Measurements from ENCODE around the gene PTCD2. TPM values are rescaled to one million over a fixed set of nuclear protein-coding genes. Genes with fewer than 3 reads are reported as not detected.

The PTCD2 gene
- total and polyA plus RNA-seq, 9 of the 15 experiments (the other 6 are each of a cell fraction or from before 2014, with no cell fraction given) = 11.9 to 28.5 (median 18.6) TPM

- Histone ChIP-seq H3K79me2 (ENCODE audit: control insufficient read depth, insufficient read depth, low read length) (no peaks in the 10 kb centered on the region), H3K9me3 (replicated peaks; ENCODE audit: control insufficient read depth, insufficient read depth, low read depth, low read length) (no peaks in the 10 kb centered on the region; the same call in 1 of the 2 replicates), H3K4me3 (no peak overlapping the region), H3K9ac (ENCODE audit: insufficient read depth in 1 of 2, low read depth in 2 of 2, low read length in 2 of 2) (no peak overlapping the region), H4K20me1 (replicated peaks; ENCODE audit: control insufficient read depth, insufficient read depth, low read length) (no peaks in the 10 kb centered on the region), H3K36me3 (ENCODE audit: control insufficient read depth, insufficient read depth, low read length) (no peaks in the 10 kb centered on the region), H3K4me1 (replicated peaks in 1 of 2; ENCODE audit: control insufficient read depth in 2 of 2, insufficient read depth in 2 of 2, low read length in 2 of 2) (no peaks in the 10 kb centered on the region), H2AFZ (ENCODE audit: low read depth, low read length) (no peak overlapping the region), H3K27ac (ENCODE audit: extremely low read depth, low read depth, low read length) (no peak overlapping the region), H3K27me3 (ENCODE audit: control insufficient read depth in 2 of 2, insufficient read depth in 2 of 2, low read length in 2 of 2) (0 out of 5 replicates have a peak, but pooled peaks cover 0 to 5% of the 10 kb centered on the region in 2 experiments), H3K4me2 (ENCODE audit: insufficient read depth, low read length) (no peak overlapping the region), H3K9me1 (ENCODE audit: control insufficient read depth, insufficient read depth, low read length) (no peaks in the 10 kb centered on the region)
- in situ Hi-C loops (cut with MboI) = no loop called here
- ATAC-seq = no peak
- intact Hi-C loops (cut with micrococcal nuclease) = no loop called here
- 0% methylated on average over 2 of the region's 2 CpGs for WGBS (ENCODE audit: insufficient coverage, low coverage, missing lambda C conversion rate)
- FAIRE-seq = no peak
- POLR2A ChIA-PET = interaction anchor here (0.7 to 2.4 kb wide), 4 partner anchors 10 to 68 kb away, joined by 3 to 10 read pairs (median 4); no protein-coding TSS in a partner anchor
- DNase-seq (ENCODE audit: extremely low read depth in 1 of 4, low spot score in 3 of 4) = no peak
- TF ChIP-seq NCOA1 (IDR thresholded peaks at IDR 0.05; ENCODE audit: low read depth) = no peak
- BruUV-seq (replicated peaks) = no TSS peak
- CTCF ChIA-PET (ENCODE audit: low intra/inter-chr PET ratio) = no interaction called here
Observed at GRCh38 chr5:72402381-72402890, 82.3 kb downstream of the PTCD2 start.

- BruUV-seq (replicated peaks) = no TSS peak
- Histone ChIP-seq H3K9me3 (replicated peaks; ENCODE audit: control insufficient read depth, insufficient read depth, low read depth, low read length) (no peaks in the 10 kb centered on the region; the same call in 1 of the 2 replicates), H3K9me1 (ENCODE audit: control insufficient read depth, insufficient read depth, low read length) (no peaks in the 10 kb centered on the region), H3K9ac (ENCODE audit: insufficient read depth in 1 of 2, low read depth in 2 of 2, low read length in 2 of 2) (no peak overlapping the region), H3K4me2 (ENCODE audit: insufficient read depth, low read length) (no peak overlapping the region), H3K79me2 (ENCODE audit: control insufficient read depth, insufficient read depth, low read length) (no peaks in the 10 kb centered on the region), H3K27me3 (ENCODE audit: control insufficient read depth in 2 of 2, insufficient read depth in 2 of 2, low read length in 2 of 2) (0 out of 5 replicates have a peak, but pooled peaks cover 0 to 5% of the 10 kb centered on the region in 2 experiments), H3K36me3 (ENCODE audit: control insufficient read depth, insufficient read depth, low read length) (no peaks in the 10 kb centered on the region), H3K4me1 (replicated peaks in 1 of 2; ENCODE audit: control insufficient read depth in 2 of 2, insufficient read depth in 2 of 2, low read length in 2 of 2) (no peaks in the 10 kb centered on the region), H4K20me1 (replicated peaks; ENCODE audit: control insufficient read depth, insufficient read depth, low read length) (no peaks in the 10 kb centered on the region), H2AFZ (ENCODE audit: low read depth, low read length) (no peak overlapping the region), H3K4me3 (no peak overlapping the region), H3K27ac (ENCODE audit: extremely low read depth, low read depth, low read length) (no peak overlapping the region)
- POLR2A ChIA-PET = interaction anchor here (0.7 to 2.4 kb wide), 4 partner anchors 10 to 69 kb away, joined by 3 to 10 read pairs (median 4); no protein-coding TSS in a partner anchor
- FAIRE-seq (no peak), DNase-seq (ENCODE audit: extremely low read depth in 1 of 4, low spot score in 3 of 4) (peak in 3 of 4 experiments; percentile 26 to 47 (median 44)), ATAC-seq (no peak)
- in situ Hi-C loops (cut with MboI) (no loop called here), intact Hi-C loops (cut with micrococcal nuclease) (no loop called here)
- 2% methylated on average over 4 of the region's 4 CpGs for WGBS (ENCODE audit: insufficient coverage, low coverage, missing lambda C conversion rate)
- CTCF ChIA-PET (ENCODE audit: low intra/inter-chr PET ratio) = no interaction called here
- TF ChIP-seq, protein P1, sequence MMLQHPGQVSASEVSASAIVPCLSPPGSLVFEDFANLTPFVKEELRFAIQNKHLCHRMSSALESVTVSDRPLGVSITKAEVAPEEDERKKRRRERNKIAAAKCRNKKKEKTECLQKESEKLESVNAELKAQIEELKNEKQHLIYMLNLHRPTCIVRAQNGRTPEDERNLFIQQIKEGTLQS (IDR thresholded peaks at IDR 0.05) = no peak
- TF ChIP-seq, protein P1 (CRISPR knock-in tag; conservative IDR thresholded peaks at IDR 0.05) = no peak
- TF ChIP-seq RAD21 (CRISPR knock-in tag; conservative IDR thresholded peaks at IDR 0.05 in 1 of 2, IDR thresholded peaks at IDR 0.05 in 1 of 2) (peak in 1 of 2 experiments; percentile 28; a peak in 2 of 4 replicates), CTCF (IDR thresholded peaks at IDR 0.05 in 2 of 3, conservative IDR thresholded peaks at IDR 0.05 in 1 of 3; ENCODE audit: insufficient read depth in 2 of 3, low read depth in 1 of 3, low read length in 3 of 3) (peak; percentile 21 to 44 (median 23); a peak in 2 of 6 replicates)
Observed at GRCh38 chr5:72402959-72403628, 82.9 kb downstream of the PTCD2 start.
